HEK293 (cell line): Measurements from ENCODE around the gene ME3.

Experiments
- CTCF ChIA-PET: fragments of 350-600 bp; formaldehyde crosslinking; extraction: SDS; loops from one replicate; lab custom pipeline; 2021; ENCODE audit warnings: antibody characterized with exemption; lab: Yijun Ruan, JAX
- POLR2A ChIA-PET: fragments of 300-600 bp; formaldehyde crosslinking; extraction: SDS; loops from one replicate; lab custom pipeline; 2020; ENCODE audit warnings: antibody characterized with exemption, inconsistent platforms; lab: Yijun Ruan, JAX
- H3K27ac ChIP-seq: fragments of 200-500 bp; sonication (Bioruptor generic); 2 replicates; pipeline ENCODE4 v1.5.1; 2014; ENCODE audit warnings: low read depth, low read length, control low read depth, inconsistent platforms; ENCODE audit errors: extremely low read depth
- H3K36me3 ChIP-seq, 2 experiments: fragments of 200-500 bp in 1 of 2; sonication (Bioruptor generic) in 1 of 2; 1 replicate in 1 of 2; 2 replicates in 1 of 2; pipeline ENCODE4 v1.5.1; 2014 to 2017; ENCODE audit warnings: inconsistent platforms in 2 of 2, low read length in 2 of 2; ENCODE audit not compliant: control insufficient read depth in 2 of 2, insufficient read depth in 1 of 2
- H3K4me1 ChIP-seq: fragments of 200-500 bp; sonication (Bioruptor generic); 2 replicates; pipeline ENCODE4 v1.5.1; 2014; ENCODE audit warnings: mild to moderate bottlenecking, low read length, inconsistent platforms; ENCODE audit not compliant: control insufficient read depth, insufficient read depth
- H3K4me3 ChIP-seq: 2 replicates; pipeline ENCODE4 v1.5.1; 2011; ENCODE audit warnings: low read depth, mild to moderate bottlenecking, control low read depth, low read length, moderate library complexity
- H3K9me3 ChIP-seq: fragments of 200-500 bp; sonication (Bioruptor generic); 2 replicates; pipeline ENCODE4 v1.5.1; 2014; ENCODE audit warnings: low read depth, low read length, inconsistent platforms; ENCODE audit not compliant: control insufficient read depth, insufficient read depth
- HIC1 ChIP-seq: fragments of 450-650 bp; formaldehyde crosslinking; IDR thresholded peaks from 2 replicates; pipeline ENCODE4 v1.5.1; 2016; ENCODE audit warnings: missing biosample characterization, missing genetic modification characterization
- KLF8 ChIP-seq: fragments of 450-650 bp; formaldehyde crosslinking; IDR thresholded peaks from 2 replicates; pipeline ENCODE4 v1.5.1; 2016; ENCODE audit warnings: missing biosample characterization, missing genetic modification characterization
- ZBTB17 ChIP-seq: fragments of 450-650 bp; formaldehyde crosslinking; IDR thresholded peaks from 2 replicates; pipeline ENCODE4 v1.5.1; 2016; ENCODE audit warnings: missing biosample characterization, missing genetic modification characterization
- ZNF10 ChIP-seq: fragments of 450-650 bp; formaldehyde crosslinking; IDR thresholded peaks from 2 replicates; pipeline ENCODE4 v1.5.1; 2017; ENCODE audit warnings: missing biosample characterization, missing genetic modification characterization
- ZNF155 ChIP-seq: fragments of 450-650 bp; formaldehyde crosslinking; IDR thresholded peaks from 2 replicates; pipeline ENCODE4 v1.5.1; 2016; ENCODE audit warnings: missing biosample characterization, missing genetic modification characterization
- ZNF19 ChIP-seq: fragments of 450-650 bp; formaldehyde crosslinking; IDR thresholded peaks from 2 replicates; pipeline ENCODE4; 2016; ENCODE audit warnings: missing biosample characterization, missing genetic modification characterization, low read depth
- ZNF202 ChIP-seq: fragments of 450-650 bp; formaldehyde crosslinking; IDR thresholded peaks from 2 replicates; pipeline ENCODE4 v1.5.1; 2016; ENCODE audit warnings: missing biosample characterization, missing genetic modification characterization, borderline replicate concordance
- ZNF214 ChIP-seq: fragments of 450-650 bp; formaldehyde crosslinking; IDR thresholded peaks from 2 replicates; pipeline ENCODE4 v1.5.1; 2017; ENCODE audit warnings: missing biosample characterization, mild to moderate bottlenecking, missing genetic modification characterization, borderline replicate concordance
- ZNF23 ChIP-seq: fragments of 450-650 bp; formaldehyde crosslinking; IDR thresholded peaks from 2 replicates; pipeline ENCODE4 v1.5.1; 2016; ENCODE audit warnings: missing biosample characterization, missing genetic modification characterization, borderline replicate concordance
- ZNF341 ChIP-seq: fragments of 450-650 bp; formaldehyde crosslinking; IDR thresholded peaks from 2 replicates; pipeline ENCODE4; 2016; ENCODE audit warnings: low read depth, missing biosample characterization, missing genetic modification characterization
- ZNF585B ChIP-seq: fragments of 450-650 bp; formaldehyde crosslinking; IDR thresholded peaks from 2 replicates; pipeline ENCODE4 v1.5.1; 2016; ENCODE audit warnings: missing biosample characterization, missing genetic modification characterization
- ZNF600 ChIP-seq: fragments of 450-650 bp; formaldehyde crosslinking; IDR thresholded peaks from 2 replicates; pipeline ENCODE4 v1.5.1; 2016; ENCODE audit warnings: missing biosample characterization, missing genetic modification characterization
- ZNF707 ChIP-seq: fragments of 450-650 bp; formaldehyde crosslinking; IDR thresholded peaks from 2 replicates; pipeline ENCODE4 v1.5.1; 2016; ENCODE audit warnings: missing biosample characterization, missing genetic modification characterization
- ZNF768 ChIP-seq: fragments of 450-650 bp; formaldehyde crosslinking; IDR thresholded peaks from 2 replicates; pipeline ENCODE4 v1.5.1; 2018; ENCODE audit warnings: missing biosample characterization, mild to moderate bottlenecking, missing genetic modification characterization
- ZNF791 ChIP-seq: fragments of 450-650 bp; formaldehyde crosslinking; IDR thresholded peaks from 2 replicates; pipeline ENCODE4 v1.5.1; 2016; ENCODE audit warnings: missing biosample characterization, missing genetic modification characterization
- TF ChIP-seq, protein P1 (sequence below): sonication (generic); formaldehyde crosslinking; IDR thresholded peaks from 2 replicates; pipeline ENCODE4 v1.8.1; 2022; ENCODE audit warnings: mild to moderate bottlenecking, moderate library complexity, missing genetic modification reagents
- TF ChIP-seq, protein P2 (sequence below): fragments of 450-650 bp; formaldehyde crosslinking; IDR thresholded peaks from 2 replicates; pipeline ENCODE4 v1.5.1; 2017; ENCODE audit warnings: missing biosample characterization, missing genetic modification characterization
- TF ChIP-seq, protein P3 (sequence below): fragments of 450-650 bp; formaldehyde crosslinking; IDR thresholded peaks from 2 replicates; pipeline ENCODE4 v1.5.1; 2016; ENCODE audit warnings: missing biosample characterization, missing genetic modification characterization
- TF ChIP-seq, protein P4 (sequence below): fragments of 450-650 bp; formaldehyde crosslinking; conservative IDR thresholded peaks from 2 replicates; pipeline ENCODE4 v1.5.1; 2016; ENCODE audit warnings: low read depth, missing biosample characterization, missing genetic modification characterization

Gene ME3

GRCh38 chr11:86550757-86551156 is 121.7 kb downstream of the ME3 start:
- POLR2A ChIA-PET = interaction anchor here (0.9 kb wide), 1 partner anchor 9 kb away, joined by 3 read pairs; no protein-coding TSS in a partner anchor
- H3K27ac ChIP-seq = no peak overlapping the region

GRCh38 chr11:86548271-86548917 is 124.0 kb downstream of the ME3 start:
- Histone ChIP-seq H3K27ac (no peak overlapping the region), H3K4me1 (no peaks in the 10 kb centered on the region), H3K36me3 (no peaks in the 10 kb centered on the region), H3K9me3 (no peaks in the 10 kb centered on the region), H3K4me3 (no peak overlapping the region)
- ChIA-PET CTCF (interaction anchor here (0.8 to 0.9 kb wide), 2 partner anchors 11 to 23 kb away, joined by 3 read pairs; no protein-coding TSS in a partner anchor), POLR2A (interaction anchor here (1.1 kb wide), 1 partner anchor 10 kb away, joined by 3 read pairs; no protein-coding TSS in a partner anchor)
- TF ChIP-seq, protein P1, sequence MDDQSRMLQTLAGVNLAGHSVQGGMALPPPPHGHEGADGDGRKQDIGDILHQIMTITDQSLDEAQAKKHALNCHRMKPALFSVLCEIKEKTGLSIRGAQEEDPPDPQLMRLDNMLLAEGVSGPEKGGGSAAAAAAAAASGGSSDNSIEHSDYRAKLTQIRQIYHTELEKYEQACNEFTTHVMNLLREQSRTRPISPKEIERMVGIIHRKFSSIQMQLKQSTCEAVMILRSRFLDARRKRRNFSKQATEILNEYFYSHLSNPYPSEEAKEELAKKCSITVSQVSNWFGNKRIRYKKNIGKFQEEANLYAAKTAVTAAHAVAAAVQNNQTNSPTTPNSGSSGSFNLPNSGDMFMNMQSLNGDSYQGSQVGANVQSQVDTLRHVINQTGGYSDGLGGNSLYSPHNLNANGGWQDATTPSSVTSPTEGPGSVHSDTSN = no peak
- TF ChIP-seq, protein P2, sequence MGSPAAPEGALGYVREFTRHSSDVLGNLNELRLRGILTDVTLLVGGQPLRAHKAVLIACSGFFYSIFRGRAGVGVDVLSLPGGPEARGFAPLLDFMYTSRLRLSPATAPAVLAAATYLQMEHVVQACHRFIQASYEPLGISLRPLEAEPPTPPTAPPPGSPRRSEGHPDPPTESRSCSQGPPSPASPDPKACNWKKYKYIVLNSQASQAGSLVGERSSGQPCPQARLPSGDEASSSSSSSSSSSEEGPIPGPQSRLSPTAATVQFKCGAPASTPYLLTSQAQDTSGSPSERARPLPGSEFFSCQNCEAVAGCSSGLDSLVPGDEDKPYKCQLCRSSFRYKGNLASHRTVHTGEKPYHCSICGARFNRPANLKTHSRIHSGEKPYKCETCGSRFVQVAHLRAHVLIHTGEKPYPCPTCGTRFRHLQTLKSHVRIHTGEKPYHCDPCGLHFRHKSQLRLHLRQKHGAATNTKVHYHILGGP (tag by site-specific recombination) = no peak
- no peak for TF ChIP-seq ZNF585B (tag by site-specific recombination)
- no peak for TF ChIP-seq ZNF202
- TF ChIP-seq ZNF707 (tag by site-specific recombination) = no peak
- TF ChIP-seq KLF8 (tag by site-specific recombination) = no peak
- no peak for TF ChIP-seq ZNF600 (tag by site-specific recombination)
- no peak for TF ChIP-seq ZNF155 (tag by site-specific recombination)
- TF ChIP-seq, protein P3, sequence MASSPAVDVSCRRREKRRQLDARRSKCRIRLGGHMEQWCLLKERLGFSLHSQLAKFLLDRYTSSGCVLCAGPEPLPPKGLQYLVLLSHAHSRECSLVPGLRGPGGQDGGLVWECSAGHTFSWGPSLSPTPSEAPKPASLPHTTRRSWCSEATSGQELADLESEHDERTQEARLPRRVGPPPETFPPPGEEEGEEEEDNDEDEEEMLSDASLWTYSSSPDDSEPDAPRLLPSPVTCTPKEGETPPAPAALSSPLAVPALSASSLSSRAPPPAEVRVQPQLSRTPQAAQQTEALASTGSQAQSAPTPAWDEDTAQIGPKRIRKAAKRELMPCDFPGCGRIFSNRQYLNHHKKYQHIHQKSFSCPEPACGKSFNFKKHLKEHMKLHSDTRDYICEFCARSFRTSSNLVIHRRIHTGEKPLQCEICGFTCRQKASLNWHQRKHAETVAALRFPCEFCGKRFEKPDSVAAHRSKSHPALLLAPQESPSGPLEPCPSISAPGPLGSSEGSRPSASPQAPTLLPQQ = no peak

More at GRCh38 chr11:86550757-86551156, 121.7 kb downstream of the ME3 start:
- no peak overlapping the region for H3K4me3 ChIP-seq
- no peaks in the 10 kb centered on the region for H3K4me1 ChIP-seq
- CTCF ChIA-PET = interaction anchor here (0.8 kb wide), 1 partner anchor 88 kb away, joined by 3 read pairs; no protein-coding TSS in a partner anchor
- H3K36me3 ChIP-seq = no peaks in the 10 kb centered on the region
- H3K9me3 ChIP-seq = no peaks in the 10 kb centered on the region
- TF ChIP-seq ZNF23 (tag by site-specific recombination) (no peak), ZNF214 (no peak), ZNF341 (tag by site-specific recombination) (no peak), ZNF791 (tag by site-specific recombination) (no peak), ZNF155 (tag by site-specific recombination) (no peak), ZNF19 (tag by site-specific recombination) (no peak), ZNF10 (tag by site-specific recombination) (no peak), HIC1 (no peak), ZNF202 (no peak), ZNF768 (tag by site-specific recombination) (no peak), ZBTB17 (tag by site-specific recombination) (no peak)
- TF ChIP-seq, protein P4, sequence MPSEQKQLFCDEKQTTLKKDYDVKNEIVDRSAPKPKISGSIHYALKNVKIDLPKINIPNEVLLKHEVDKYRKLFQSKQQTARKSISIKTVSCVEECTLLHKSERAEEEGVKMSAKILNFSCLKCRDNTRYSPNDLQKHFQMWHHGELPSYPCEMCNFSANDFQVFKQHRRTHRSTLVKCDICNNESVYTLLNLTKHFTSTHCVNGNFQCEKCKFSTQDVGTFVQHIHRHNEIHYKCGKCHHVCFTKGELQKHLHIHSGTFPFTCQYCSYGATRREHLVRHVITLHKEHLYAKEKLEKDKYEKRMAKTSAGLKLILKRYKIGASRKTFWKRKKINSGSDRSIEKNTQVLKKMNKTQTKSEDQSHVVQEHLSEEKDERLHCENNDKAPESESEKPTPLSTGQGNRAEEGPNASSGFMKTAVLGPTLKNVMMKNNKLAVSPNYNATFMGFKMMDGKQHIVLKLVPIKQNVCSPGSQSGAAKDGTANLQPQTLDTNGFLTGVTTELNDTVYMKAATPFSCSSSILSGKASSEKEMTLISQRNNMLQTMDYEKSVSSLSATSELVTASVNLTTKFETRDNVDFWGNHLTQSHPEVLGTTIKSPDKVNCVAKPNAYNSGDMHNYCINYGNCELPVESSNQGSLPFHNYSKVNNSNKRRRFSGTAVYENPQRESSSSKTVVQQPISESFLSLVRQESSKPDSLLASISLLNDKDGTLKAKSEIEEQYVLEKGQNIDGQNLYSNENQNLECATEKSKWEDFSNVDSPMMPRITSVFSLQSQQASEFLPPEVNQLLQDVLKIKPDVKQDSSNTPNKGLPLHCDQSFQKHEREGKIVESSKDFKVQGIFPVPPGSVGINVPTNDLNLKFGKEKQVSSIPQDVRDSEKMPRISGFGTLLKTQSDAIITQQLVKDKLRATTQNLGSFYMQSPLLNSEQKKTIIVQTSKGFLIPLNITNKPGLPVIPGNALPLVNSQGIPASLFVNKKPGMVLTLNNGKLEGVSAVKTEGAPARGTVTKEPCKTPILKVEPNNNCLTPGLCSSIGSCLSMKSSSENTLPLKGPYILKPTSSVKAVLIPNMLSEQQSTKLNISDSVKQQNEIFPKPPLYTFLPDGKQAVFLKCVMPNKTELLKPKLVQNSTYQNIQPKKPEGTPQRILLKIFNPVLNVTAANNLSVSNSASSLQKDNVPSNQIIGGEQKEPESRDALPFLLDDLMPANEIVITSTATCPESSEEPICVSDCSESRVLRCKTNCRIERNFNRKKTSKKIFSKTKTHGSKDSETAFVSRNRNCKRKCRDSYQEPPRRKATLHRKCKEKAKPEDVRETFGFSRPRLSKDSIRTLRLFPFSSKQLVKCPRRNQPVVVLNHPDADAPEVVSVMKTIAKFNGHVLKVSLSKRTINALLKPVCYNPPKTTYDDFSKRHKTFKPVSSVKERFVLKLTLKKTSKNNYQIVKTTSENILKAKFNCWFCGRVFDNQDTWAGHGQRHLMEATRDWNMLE (tag by site-specific recombination) = no peak
